SH-SY5Y (cell line): ENCODE results near the gene STAG1.

Source experiments
- GATA2 ChIP-seq: IDR thresholded peaks from 2 replicates; pipeline ENCODE4 v1.6.1; 2011; ENCODE audit warnings: mild to moderate bottlenecking, low read depth, low read length
- GATA3 ChIP-seq: IDR thresholded peaks from 2 replicates; pipeline ENCODE4 v1.6.1; 2011; ENCODE audit warnings: low read depth, mild to moderate bottlenecking, low read length, moderate library complexity

GRCh38 chr3:136518102-136518501 lies 234.1 kb downstream of the STAG1 start:
- no peak for TF ChIP-seq GATA3
- TF ChIP-seq GATA2 = peak; percentile 32; the same call in 1 of the 2 replicates
